ENCODE measurements around the gene TMEM109. TPM values are rescaled to one million over a fixed set of nuclear protein-coding genes. Genes with fewer than 3 reads are reported as not detected.

The TMEM109 gene
- total and polyA plus RNA-seq, 9 of the 15 experiments (the other 6 are each of a cell fraction or from before 2014, with no cell fraction given), result 9.2 to 71.3 (median 30.5) TPM

DNA sequence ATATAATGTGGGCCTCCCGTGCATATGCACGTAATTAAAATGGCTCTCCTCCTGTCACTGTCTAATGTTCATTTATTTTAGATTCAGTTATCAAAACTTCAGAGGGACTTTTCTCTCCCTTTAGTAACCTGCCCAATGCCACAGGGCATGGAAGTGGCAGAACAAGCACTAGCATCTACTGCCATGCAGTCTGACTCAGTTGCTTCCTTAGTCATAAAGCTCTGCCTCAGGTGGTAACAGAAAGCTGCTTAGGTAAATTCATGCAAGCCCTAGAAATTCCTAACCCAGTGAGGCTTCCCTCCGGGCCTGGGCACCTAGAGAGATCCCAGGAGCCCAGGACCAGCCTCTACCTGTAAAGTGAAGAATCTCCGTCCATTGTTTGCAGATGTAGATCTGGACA lies 16.5 kb upstream of the TMEM109 start:
- H3K9me1 ChIP-seq (ENCODE audit: control insufficient read depth, insufficient read depth, low read length), result no peaks in the 10 kb centered on the region
- 98% methylated on average over 4 of the region's 4 CpGs for WGBS (ENCODE audit: insufficient coverage, low coverage, missing lambda C conversion rate)
- H3K4me1 ChIP-seq (replicated peaks in 1 of 2; ENCODE audit: control insufficient read depth in 2 of 2, insufficient read depth in 2 of 2, low read length in 2 of 2), result peaks cover 0 to 3% of the 10 kb centered on the region in 2 experiments; a peak in 1 of 5 replicates
- FAIRE-seq, result no peak
- no peaks in the 10 kb centered on the region for H3K9me3 ChIP-seq (replicated peaks; ENCODE audit: control insufficient read depth, insufficient read depth, low read depth, low read length)
- intact Hi-C loops (cut with micrococcal nuclease) (no loop called here), in situ Hi-C loops (cut with MboI) (loop anchor here (5.0 kb wide), 1 partner anchor 120 kb away; no protein-coding TSS in a partner anchor)
- no peak overlapping the region for H3K4me2 ChIP-seq (ENCODE audit: insufficient read depth, low read length)
- no peak overlapping the region for H2AFZ ChIP-seq (ENCODE audit: low read depth, low read length)
- BruUV-seq (replicated peaks), result no TSS peak
- H3K4me3 ChIP-seq, result no peak overlapping the region
- CTCF ChIA-PET (ENCODE audit: low intra/inter-chr PET ratio), result no interaction called here
- DNase-seq (ENCODE audit: extremely low read depth in 1 of 4, low spot score in 3 of 4), result no peak
- H4K20me1 ChIP-seq (replicated peaks; ENCODE audit: control insufficient read depth, insufficient read depth, low read length), result peaks cover 6% of the 10 kb centered on the region; the same call in 1 of the 2 replicates
- POLR2A ChIA-PET, result interaction anchor here (1.2 kb wide), 1 partner anchor 10 kb away, joined by 3 read pairs; no protein-coding TSS in a partner anchor
- no peak for ATAC-seq
- H3K36me3 ChIP-seq (ENCODE audit: control insufficient read depth, insufficient read depth, low read length), result peaks cover 97% of the 10 kb centered on the region
- peaks cover 4% of the 10 kb centered on the region for H3K79me2 ChIP-seq (ENCODE audit: control insufficient read depth, insufficient read depth, low read length)
- TF ChIP-seq POLR2AphosphoS5 (IDR thresholded peaks at IDR 0.05; ENCODE audit: control insufficient read depth, insufficient read depth, low read depth, low read length), result no peak
- TF ChIP-seq ZNF124 (CRISPR knock-in tag; IDR thresholded peaks at IDR 0.05), result no peak
- TF ChIP-seq ZNF41 (CRISPR knock-in tag; conservative IDR thresholded peaks at IDR 0.05), result no peak
- TF ChIP-seq ZNF699 (CRISPR knock-in tag; IDR thresholded peaks at IDR 0.05; ENCODE audit: insufficient replicate concordance), result no peak
- TF ChIP-seq TAF1 (IDR thresholded peaks at IDR 0.05; ENCODE audit: control insufficient read depth, extremely low read depth, insufficient read depth, low read length, severe bottlenecking), result no peak
- TF ChIP-seq ZBTB26 (CRISPR knock-in tag; IDR thresholded peaks at IDR 0.05), result no peak
- TF ChIP-seq, protein P1, sequence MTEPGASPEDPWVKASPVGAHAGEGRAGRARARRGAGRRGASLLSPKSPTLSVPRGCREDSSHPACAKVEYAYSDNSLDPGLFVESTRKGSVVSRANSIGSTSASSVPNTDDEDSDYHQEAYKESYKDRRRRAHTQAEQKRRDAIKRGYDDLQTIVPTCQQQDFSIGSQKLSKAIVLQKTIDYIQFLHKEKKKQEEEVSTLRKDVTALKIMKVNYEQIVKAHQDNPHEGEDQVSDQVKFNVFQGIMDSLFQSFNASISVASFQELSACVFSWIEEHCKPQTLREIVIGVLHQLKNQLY (CRISPR knock-in tag; conservative IDR thresholded peaks at IDR 0.05), result no peak
- no peaks in the 10 kb centered on the region for H3K27me3 ChIP-seq (ENCODE audit: control insufficient read depth in 2 of 2, insufficient read depth in 2 of 2, low read length in 2 of 2)
- no peak overlapping the region for H3K27ac ChIP-seq (ENCODE audit: extremely low read depth, low read depth, low read length)
- no peak overlapping the region for H3K9ac ChIP-seq (ENCODE audit: insufficient read depth in 1 of 2, low read depth in 2 of 2, low read length in 2 of 2)

All from K562 (cell line).